Measurements from ENCODE around the gene SCAMP5. TPM values are rescaled to one million over a fixed set of nuclear protein-coding genes. Genes with fewer than 3 reads are reported as not detected.

SCAMP5 gene
- total and polyA plus RNA-seq, 2 of the 13 experiments (the other 11 are each of a cell fraction or from before 2014, with no cell fraction given) = 34.3 to 49.0 TPM

GRCh38 chr15:75023181-75023871 lies 28.0 kb downstream of the SCAMP5 start, which contains the start of gene PPCDC (continued):
- TF ChIP-seq, protein P1, sequence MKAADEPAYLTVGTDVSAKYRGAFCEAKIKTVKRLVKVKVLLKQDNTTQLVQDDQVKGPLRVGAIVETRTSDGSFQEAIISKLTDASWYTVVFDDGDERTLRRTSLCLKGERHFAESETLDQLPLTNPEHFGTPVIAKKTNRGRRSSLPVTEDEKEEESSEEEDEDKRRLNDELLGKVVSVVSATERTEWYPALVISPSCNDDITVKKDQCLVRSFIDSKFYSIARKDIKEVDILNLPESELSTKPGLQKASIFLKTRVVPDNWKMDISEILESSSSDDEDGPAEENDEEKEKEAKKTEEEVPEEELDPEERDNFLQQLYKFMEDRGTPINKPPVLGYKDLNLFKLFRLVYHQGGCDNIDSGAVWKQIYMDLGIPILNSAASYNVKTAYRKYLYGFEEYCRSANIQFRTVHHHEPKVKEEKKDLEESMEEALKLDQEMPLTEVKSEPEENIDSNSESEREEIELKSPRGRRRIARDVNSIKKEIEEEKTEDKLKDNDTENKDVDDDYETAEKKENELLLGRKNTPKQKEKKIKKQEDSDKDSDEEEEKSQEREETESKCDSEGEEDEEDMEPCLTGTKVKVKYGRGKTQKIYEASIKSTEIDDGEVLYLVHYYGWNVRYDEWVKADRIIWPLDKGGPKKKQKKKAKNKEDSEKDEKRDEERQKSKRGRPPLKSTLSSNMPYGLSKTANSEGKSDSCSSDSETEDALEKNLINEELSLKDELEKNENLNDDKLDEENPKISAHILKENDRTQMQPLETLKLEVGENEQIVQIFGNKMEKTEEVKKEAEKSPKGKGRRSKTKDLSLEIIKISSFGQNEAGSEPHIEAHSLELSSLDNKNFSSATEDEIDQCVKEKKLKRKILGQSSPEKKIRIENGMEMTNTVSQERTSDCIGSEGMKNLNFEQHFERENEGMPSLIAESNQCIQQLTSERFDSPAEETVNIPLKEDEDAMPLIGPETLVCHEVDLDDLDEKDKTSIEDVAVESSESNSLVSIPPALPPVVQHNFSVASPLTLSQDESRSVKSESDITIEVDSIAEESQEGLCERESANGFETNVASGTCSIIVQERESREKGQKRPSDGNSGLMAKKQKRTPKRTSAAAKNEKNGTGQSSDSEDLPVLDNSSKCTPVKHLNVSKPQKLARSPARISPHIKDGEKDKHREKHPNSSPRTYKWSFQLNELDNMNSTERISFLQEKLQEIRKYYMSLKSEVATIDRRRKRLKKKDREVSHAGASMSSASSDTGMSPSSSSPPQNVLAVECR (CRISPR knock-in tag; IDR thresholded peaks at IDR 0.05; ENCODE audit: borderline replicate concordance) = peak; percentile 90
- TF ChIP-seq ZNF598 (CRISPR knock-in tag; IDR thresholded peaks at IDR 0.05; ENCODE audit: borderline replicate concordance) (peak; percentile 64; the same call in 1 of the 2 replicates), HOXA9 (CRISPR knock-in tag; IDR thresholded peaks at IDR 0.05; ENCODE audit: borderline replicate concordance) (peak; percentile 24; the same call in 1 of the 2 replicates), ZC3H13 (CRISPR knock-in tag; IDR thresholded peaks at IDR 0.05) (peak; percentile 68; the same call in 1 of the 2 replicates), TBX3 (IDR thresholded peaks at IDR 0.05; ENCODE audit: borderline replicate concordance) (no peak), ZNF572 (CRISPR knock-in tag; IDR thresholded peaks at IDR 0.05) (peak; percentile 55; the same call in 1 of the 2 replicates), LRRFIP1 (CRISPR knock-in tag; conservative IDR thresholded peaks at IDR 0.05) (no peak), PHB2 (IDR thresholded peaks at IDR 0.05; ENCODE audit: partially characterized antibody) (no peak), MIXL1 (CRISPR knock-in tag; IDR thresholded peaks at IDR 0.05) (0 out of 2 replicates have a peak, but pooled peaks have one; percentile 46), REXO4 (CRISPR knock-in tag; IDR thresholded peaks at IDR 0.05; ENCODE audit: borderline replicate concordance) (no peak), MEIS2 (CRISPR knock-in tag; IDR thresholded peaks at IDR 0.05) (peak; percentile 71; the same call in 1 of the 2 replicates), BRD4 (CRISPR knock-in tag; IDR thresholded peaks at IDR 0.05) (peak; percentile 68; the same call in 1 of the 2 replicates), ZNF891 (CRISPR knock-in tag; IDR thresholded peaks at IDR 0.05) (peak; percentile 70; the same call in 1 of the 2 replicates), HCFC1 (IDR thresholded peaks at IDR 0.05; ENCODE audit: low read depth, low read length) (peak; percentile 96), PHF21A (CRISPR knock-in tag; IDR thresholded peaks at IDR 0.05) (peak; percentile 70; the same call in 1 of the 2 replicates)
- TF ChIP-seq, protein P2, sequence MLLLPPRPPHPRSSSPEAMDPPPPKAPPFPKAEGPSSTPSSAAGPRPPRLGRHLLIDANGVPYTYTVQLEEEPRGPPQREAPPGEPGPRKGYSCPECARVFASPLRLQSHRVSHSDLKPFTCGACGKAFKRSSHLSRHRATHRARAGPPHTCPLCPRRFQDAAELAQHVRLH (CRISPR knock-in tag; IDR thresholded peaks at IDR 0.05; ENCODE audit: borderline replicate concordance, low read depth) = peak; percentile 69; the same call in 1 of the 2 replicates
- TF ChIP-seq, protein P3, sequence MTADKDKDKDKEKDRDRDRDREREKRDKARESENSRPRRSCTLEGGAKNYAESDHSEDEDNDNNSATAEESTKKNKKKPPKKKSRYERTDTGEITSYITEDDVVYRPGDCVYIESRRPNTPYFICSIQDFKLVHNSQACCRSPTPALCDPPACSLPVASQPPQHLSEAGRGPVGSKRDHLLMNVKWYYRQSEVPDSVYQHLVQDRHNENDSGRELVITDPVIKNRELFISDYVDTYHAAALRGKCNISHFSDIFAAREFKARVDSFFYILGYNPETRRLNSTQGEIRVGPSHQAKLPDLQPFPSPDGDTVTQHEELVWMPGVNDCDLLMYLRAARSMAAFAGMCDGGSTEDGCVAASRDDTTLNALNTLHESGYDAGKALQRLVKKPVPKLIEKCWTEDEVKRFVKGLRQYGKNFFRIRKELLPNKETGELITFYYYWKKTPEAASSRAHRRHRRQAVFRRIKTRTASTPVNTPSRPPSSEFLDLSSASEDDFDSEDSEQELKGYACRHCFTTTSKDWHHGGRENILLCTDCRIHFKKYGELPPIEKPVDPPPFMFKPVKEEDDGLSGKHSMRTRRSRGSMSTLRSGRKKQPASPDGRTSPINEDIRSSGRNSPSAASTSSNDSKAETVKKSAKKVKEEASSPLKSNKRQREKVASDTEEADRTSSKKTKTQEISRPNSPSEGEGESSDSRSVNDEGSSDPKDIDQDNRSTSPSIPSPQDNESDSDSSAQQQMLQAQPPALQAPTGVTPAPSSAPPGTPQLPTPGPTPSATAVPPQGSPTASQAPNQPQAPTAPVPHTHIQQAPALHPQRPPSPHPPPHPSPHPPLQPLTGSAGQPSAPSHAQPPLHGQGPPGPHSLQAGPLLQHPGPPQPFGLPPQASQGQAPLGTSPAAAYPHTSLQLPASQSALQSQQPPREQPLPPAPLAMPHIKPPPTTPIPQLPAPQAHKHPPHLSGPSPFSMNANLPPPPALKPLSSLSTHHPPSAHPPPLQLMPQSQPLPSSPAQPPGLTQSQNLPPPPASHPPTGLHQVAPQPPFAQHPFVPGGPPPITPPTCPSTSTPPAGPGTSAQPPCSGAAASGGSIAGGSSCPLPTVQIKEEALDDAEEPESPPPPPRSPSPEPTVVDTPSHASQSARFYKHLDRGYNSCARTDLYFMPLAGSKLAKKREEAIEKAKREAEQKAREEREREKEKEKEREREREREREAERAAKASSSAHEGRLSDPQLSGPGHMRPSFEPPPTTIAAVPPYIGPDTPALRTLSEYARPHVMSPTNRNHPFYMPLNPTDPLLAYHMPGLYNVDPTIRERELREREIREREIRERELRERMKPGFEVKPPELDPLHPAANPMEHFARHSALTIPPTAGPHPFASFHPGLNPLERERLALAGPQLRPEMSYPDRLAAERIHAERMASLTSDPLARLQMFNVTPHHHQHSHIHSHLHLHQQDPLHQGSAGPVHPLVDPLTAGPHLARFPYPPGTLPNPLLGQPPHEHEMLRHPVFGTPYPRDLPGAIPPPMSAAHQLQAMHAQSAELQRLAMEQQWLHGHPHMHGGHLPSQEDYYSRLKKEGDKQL (CRISPR knock-in tag; IDR thresholded peaks at IDR 0.05; ENCODE audit: low read depth) = peak; percentile 16; the same call in 1 of the 2 replicates

All from HepG2 (cell line).